Iris pigment epithelial cell (primary cell): ENCODE results near the gene ZNF814.
"Not testable (repeated sequence)": the region's sequence is repeated elsewhere in the genome, so short reads cannot be mapped to it uniquely, and the experiment has no call there.

Experiments used
- DNase-seq: peaks from one replicate; pipeline ENCODE4 v3.0.0-alpha.2; 2011; ENCODE audit warnings: low read depth

ZNF814 gene

GRCh38 chr19:57816652-57817051, 72.2 kb downstream of the ZNF814 start:
- no peak for DNase-seq

- DNase-seq, result no peak
Measured at GRCh38 chr19:57815247-57816075, 73.4 kb downstream of the ZNF814 start.

GRCh38 chr19:57814505-57815246, 74.2 kb downstream of the ZNF814 start, which contains the start of gene ZNF552:
TSS of gene ZNF552 (minus strand) at chr19:57814913. CDS start at chr19:57814743, 170 bp downstream.
- peak; percentile 93 for DNase-seq

- DNase-seq, result no peak
Measured at GRCh38 chr19:57813919-57814504, 74.8 kb downstream of the ZNF814 start.

- not testable (repeated sequence) for DNase-seq
Measured at GRCh38 chr19:57812975-57813820, 75.6 kb downstream of the ZNF814 start.

- DNase-seq, result peak; percentile 25
Measured at GRCh38 chr19:57812226-57812625, 76.6 kb downstream of the ZNF814 start.

- DNase-seq, result not testable (repeated sequence)
Measured at GRCh38 chr19:57810410-57811295, 78.2 kb downstream of the ZNF814 start.

- DNase-seq, result peak; percentile 75
Measured at GRCh38 chr19:57807541-57807940, 81.3 kb downstream of the ZNF814 start.

GRCh38 chr19:57803594-57804325, 85.1 kb downstream of the ZNF814 start:
- peak; percentile 78 for DNase-seq

- no peak for DNase-seq
Measured at GRCh38 chr19:57803265-57803593, 85.6 kb downstream of the ZNF814 start.

GRCh38 chr19:57802269-57802668, 86.6 kb downstream of the ZNF814 start:
- DNase-seq, result no peak

GRCh38 chr19:57800696-57801095, 88.1 kb downstream of the ZNF814 start:
- DNase-seq, result no peak
